Panc1 (cell line): ENCODE results near the gene SPATA13. TPM values are rescaled to one million over a fixed set of nuclear protein-coding genes. Genes with fewer than 3 reads are reported as not detected.

Experiments used
- ATAC-seq: fragments of 200-7000 bp; cut with Tn5 transposase; 2 replicates; pipeline ENCODE4 v1.9.1; 2020; ENCODE audit warnings: mild to moderate bottlenecking, moderate library complexity
- BruUV-seq: library from RNA; stranded (reverse); fragments of 400-500 nt; replicated peaks from 2 replicates; lab custom pipeline; 2021; lab: Mats Ljungman, UMichigan
- CTCF ChIA-PET: fragments of 300-600 bp; sonication (Branson Sonifier 250); formaldehyde crosslinking; loops from one replicate; lab custom pipeline; 2022; ENCODE audit warnings: antibody characterized with exemption; lab: Charles Lee
- POLR2A ChIA-PET: fragments of 300-600 bp; sonication (Branson Sonifier 250); formaldehyde crosslinking; loops from one replicate; lab custom pipeline; 2022; ENCODE audit warnings: antibody characterized with exemption; lab: Charles Lee
- DNase-seq: peaks from one replicate; pipeline ENCODE4 v3.0.0-alpha.2; 2010; ENCODE audit warnings: low read depth, low spot score
- H3K27ac ChIP-seq: 2 replicates; pipeline ENCODE4 v1.5.1; 2011; ENCODE audit warnings: mild to moderate bottlenecking, low read length, inconsistent platforms
- H3K27me3 ChIP-seq: fragments of 200-500 bp; sonication (Bioruptor generic); 2 replicates; pipeline ENCODE4 v1.6.0; 2014; ENCODE audit warnings: low read length, inconsistent platforms; ENCODE audit not compliant: control insufficient read depth, insufficient read depth
- H3K36me3 ChIP-seq: fragments of 200-500 bp; sonication (Bioruptor generic); 2 replicates; pipeline ENCODE4 v1.5.1; 2014; ENCODE audit warnings: inconsistent platforms, mild to moderate bottlenecking, low read length, moderate library complexity; ENCODE audit not compliant: control insufficient read depth, insufficient read depth
- H3K4me1 ChIP-seq: 2 replicates; pipeline ENCODE4 v1.5.1; 2011; ENCODE audit warnings: inconsistent platforms, mild to moderate bottlenecking, low read length, moderate library complexity; ENCODE audit not compliant: control insufficient read depth, insufficient read depth
- H3K4me3 ChIP-seq, 2 experiments: 2 replicates each; pipeline ENCODE4 v1.5.1; 2011 to 2012; ENCODE audit warnings: low read depth in 2 of 2, low read length in 2 of 2, mild to moderate bottlenecking in 2 of 2, inconsistent platforms in 1 of 2, moderate library complexity in 1 of 2
- H3K9me3 ChIP-seq: fragments of 200-500 bp; sonication (Bioruptor generic); 2 replicates; pipeline ENCODE4 v1.5.1; 2014; ENCODE audit warnings: low read depth, mild to moderate bottlenecking, inconsistent platforms, low read length, moderate library complexity; ENCODE audit not compliant: control insufficient read depth, insufficient read depth
- CTCF ChIP-seq: fragments of 450-650 bp; IDR thresholded peaks from 2 replicates; pipeline ENCODE4 v1.5.1; 2017; ENCODE audit warnings: mild to moderate bottlenecking
- POLR2AphosphoS5 ChIP-seq: IDR thresholded peaks from 2 replicates; pipeline ENCODE4 v1.6.1; 2012; ENCODE audit warnings: mild to moderate bottlenecking, low read depth, low read length, moderate library complexity
- REST ChIP-seq, 2 experiments: IDR thresholded peaks; 2 replicates each; pipeline ENCODE4 v1.6.1; 2011 to 2012; ENCODE audit warnings: low read depth in 2 of 2, control low read depth in 1 of 2, low read length in 1 of 2, mild to moderate bottlenecking in 1 of 2, moderate library complexity in 1 of 2; ENCODE audit not compliant: insufficient read depth in 1 of 2
- SIN3A ChIP-seq: IDR thresholded peaks from 2 replicates; pipeline ENCODE4 v1.6.1; 2012; ENCODE audit warnings: low read depth, mild to moderate bottlenecking, low read length, moderate library complexity, borderline replicate concordance; ENCODE audit not compliant: insufficient read depth
- TCF7L2 ChIP-seq: IDR thresholded peaks from 2 replicates; pipeline ENCODE4 v1.6.1; 2011; ENCODE audit warnings: mild to moderate bottlenecking, low read depth, low read length, inconsistent platforms
- in situ Hi-C: cut with HindIII; loops from 2 replicates; pipeline ENCODE4 v1.10.0; 2016; ENCODE audit warnings: low sequenced_read_pairs, low pct_unique_long_range_greater_than_20kb
- intact Hi-C: fragments of 100-400 bp; cut with micrococcal nuclease; formaldehyde crosslinking; loops from one replicate; pipeline ENCODE4 v1.10.0; 2022; ENCODE audit not compliant: unreplicated experiment
- total RNA-seq: library from RNA; stranded (reverse); gene quantifications from one replicate; pipeline ENCODE4 v1.2.1, GENCODE V29; 2021; ENCODE audit not compliant: unreplicated experiment

SPATA13 gene
- total RNA-seq, 1 experiment from 2014 or later, result 7.9 TPM

GRCh38 chr13:24212674-24213073 is 52.2 kb downstream of the SPATA13 start:
- H3K36me3 ChIP-seq, result no peaks in the 10 kb centered on the region
- H3K27ac ChIP-seq, result no peak overlapping the region
- H3K4me1 ChIP-seq, result no peaks in the 10 kb centered on the region
- ATAC-seq, result no peak
- no peak overlapping the region for H3K4me3 ChIP-seq
- H3K9me3 ChIP-seq, result no peaks in the 10 kb centered on the region
- intact Hi-C loops (no loop called here), in situ Hi-C loops (no loop called here)
- ChIA-PET POLR2A (interaction anchor here (0.7 kb wide), 1 partner anchor 196 kb away, joined by 9 read pairs; no protein-coding TSS in a partner anchor), CTCF (interaction anchor here (0.7 kb wide), 1 partner anchor 558 kb away, joined by 5 read pairs; no protein-coding TSS in a partner anchor)
- TF ChIP-seq SIN3A, result no peak
- no peak for TF ChIP-seq CTCF
- TF ChIP-seq TCF7L2, result no peak
- no peak for TF ChIP-seq POLR2AphosphoS5
- TF ChIP-seq REST (IDR thresholded peaks at IDR 0.05; ENCODE audit: insufficient read depth in 1 of 2, low read depth in 2 of 2, low read length in 1 of 2), result no peak
- no peak for DNase-seq
- H3K27me3 ChIP-seq, result no peaks in the 10 kb centered on the region
- no TSS peak for BruUV-seq

GRCh38 chr13:24213932-24214331 is 53.4 kb downstream of the SPATA13 start:
- BruUV-seq, result no TSS peak
- intact Hi-C loops, result no loop called here
- Histone ChIP-seq H3K4me3 (no peak overlapping the region), H3K9me3 (no peaks in the 10 kb centered on the region), H3K27ac (no peak overlapping the region), H3K36me3 (no peaks in the 10 kb centered on the region), H3K4me1 (no peaks in the 10 kb centered on the region), H3K27me3 (no peaks in the 10 kb centered on the region)
- POLR2A ChIA-PET, result no interaction called here
- no peak for ATAC-seq
- DNase-seq, result no peak
- TF ChIP-seq POLR2AphosphoS5 (no peak), CTCF (no peak), TCF7L2 (no peak), SIN3A (no peak), REST (IDR thresholded peaks at IDR 0.05; ENCODE audit: insufficient read depth in 1 of 2, low read depth in 2 of 2, low read length in 1 of 2) (no peak)
- in situ Hi-C loops, result no loop called here
- CTCF ChIA-PET, result no interaction called here
